22Rv1 (cell line): ENCODE data around the gene KANK3.
"Not testable (repeated sequence)": the region's sequence is repeated elsewhere in the genome, so short reads cannot be mapped to it uniquely, and the experiment has no call there.

Experiments
- H3K27ac ChIP-seq: fragments of 450-650 bp; 2 replicates; pipeline ENCODE4 v1.5.1; 2017
- CTCF ChIP-seq: fragments of 450-650 bp; IDR thresholded peaks from 2 replicates; pipeline ENCODE4 v1.5.1; 2017; ENCODE audit warnings: mild to moderate bottlenecking
- ZFX ChIP-seq: fragments of 450-650 bp; IDR thresholded peaks from 2 replicates; pipeline ENCODE4 v1.6.1; 2017; ENCODE audit warnings: antibody characterized with exemption, borderline replicate concordance

The KANK3 gene

GRCh38 chr19:8387688-8388611 lies 44.9 kb upstream of the KANK3 start:
- TF ChIP-seq ZFX (no peak), CTCF (no peak)
- peak overlapping the region; percentile 99 for H3K27ac ChIP-seq

DNA sequence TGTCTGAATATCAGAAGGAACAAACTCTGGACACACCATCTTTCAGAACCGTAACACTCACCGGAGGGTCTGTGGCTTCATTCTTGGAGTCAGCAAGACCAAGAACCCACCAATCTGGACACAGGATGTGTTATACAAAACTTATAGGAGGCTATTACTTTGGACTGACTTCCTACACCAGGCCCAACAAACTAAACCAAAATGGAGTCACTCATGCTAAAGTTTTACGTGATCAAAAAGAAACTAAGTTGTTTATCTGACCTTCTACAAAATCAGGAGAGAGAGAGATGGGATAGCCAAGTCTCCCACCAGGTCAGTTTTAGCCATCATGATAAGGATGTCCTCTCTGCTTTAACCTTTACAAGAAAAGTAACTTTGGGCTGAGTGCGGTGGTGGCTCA lies 43.9 kb upstream of the KANK3 start:
- H3K27ac ChIP-seq: peak overlapping the region; percentile 99
- no peak for TF ChIP-seq CTCF
- TF ChIP-seq ZFX: no peak

- peak overlapping the region; percentile 99 for H3K27ac ChIP-seq
Observed at GRCh38 chr19:8386419-8386818, 43.4 kb upstream of the KANK3 start.

DNA sequence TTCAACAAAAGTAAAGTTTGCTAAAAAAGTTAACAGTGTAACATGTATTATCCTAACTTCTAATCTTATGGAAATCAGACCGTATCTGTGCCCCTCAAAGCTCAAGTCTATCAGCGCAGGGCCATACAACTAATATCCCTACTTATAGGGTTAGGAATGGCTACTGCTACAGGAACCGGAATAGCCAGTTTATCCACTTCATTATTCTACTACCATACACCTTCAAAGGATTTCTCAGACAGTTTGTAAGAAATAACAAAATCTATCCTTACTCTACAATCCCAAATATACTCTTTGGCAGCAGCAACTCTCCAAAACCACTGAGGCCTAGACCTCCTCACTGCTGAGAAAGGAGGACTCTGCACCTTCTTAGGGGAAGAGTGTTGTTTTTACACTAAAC lies 42.5 kb upstream of the KANK3 start:
- peak overlapping the region; percentile 99 for H3K27ac ChIP-seq

DNA sequence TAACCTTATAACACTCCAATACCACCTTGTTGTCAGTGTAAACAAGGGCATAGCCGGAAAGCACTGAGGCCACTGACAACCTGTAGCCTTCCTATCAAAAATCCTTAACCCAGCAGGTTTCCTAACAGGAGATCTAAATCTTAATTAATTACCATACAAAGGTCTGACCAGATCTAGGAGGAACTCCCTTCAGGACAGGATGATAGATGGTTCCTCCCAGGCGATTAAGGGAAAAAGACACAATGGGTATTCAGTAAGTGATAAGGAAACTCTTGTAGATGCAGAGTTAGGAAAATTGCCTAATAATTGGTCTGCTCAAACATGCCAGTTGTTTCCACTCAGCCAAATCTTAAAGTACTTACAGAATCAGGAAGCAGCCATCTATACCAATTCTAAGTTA lies 42.0 kb upstream of the KANK3 start:
- H3K27ac ChIP-seq: peak overlapping the region; percentile 99

DNA sequence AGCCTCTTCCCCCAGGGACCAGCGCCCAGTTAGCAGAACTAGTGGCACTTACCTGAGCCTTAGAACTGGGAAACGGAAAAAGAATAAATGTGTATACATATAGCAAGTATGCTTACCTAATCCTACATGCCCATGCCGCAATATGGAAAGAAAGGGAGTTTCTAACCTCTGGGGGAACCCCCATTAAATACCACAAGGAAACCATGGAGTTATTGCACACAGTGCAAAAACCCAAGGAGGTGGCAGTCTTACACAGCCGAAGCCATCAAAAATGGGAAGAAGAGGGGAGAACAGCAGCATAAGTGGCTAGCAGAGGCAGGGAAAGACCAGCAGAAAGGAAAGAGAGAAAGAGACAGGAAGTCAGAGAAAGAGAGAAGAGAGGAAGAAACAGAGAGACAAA lies 41.5 kb upstream of the KANK3 start:
- peak overlapping the region; percentile 99; the same call in 1 of the 2 replicates for H3K27ac ChIP-seq

- not testable (repeated sequence) for H3K27ac ChIP-seq
Observed at GRCh38 chr19:8379156-8379891, 36.3 kb upstream of the KANK3 start.

GRCh38 chr19:8377598-8377997 lies 34.5 kb upstream of the KANK3 start:
- TF ChIP-seq CTCF (no peak), ZFX (no peak)
- H3K27ac ChIP-seq: peak overlapping the region; percentile 96; the same call in 1 of the 2 replicates

DNA sequence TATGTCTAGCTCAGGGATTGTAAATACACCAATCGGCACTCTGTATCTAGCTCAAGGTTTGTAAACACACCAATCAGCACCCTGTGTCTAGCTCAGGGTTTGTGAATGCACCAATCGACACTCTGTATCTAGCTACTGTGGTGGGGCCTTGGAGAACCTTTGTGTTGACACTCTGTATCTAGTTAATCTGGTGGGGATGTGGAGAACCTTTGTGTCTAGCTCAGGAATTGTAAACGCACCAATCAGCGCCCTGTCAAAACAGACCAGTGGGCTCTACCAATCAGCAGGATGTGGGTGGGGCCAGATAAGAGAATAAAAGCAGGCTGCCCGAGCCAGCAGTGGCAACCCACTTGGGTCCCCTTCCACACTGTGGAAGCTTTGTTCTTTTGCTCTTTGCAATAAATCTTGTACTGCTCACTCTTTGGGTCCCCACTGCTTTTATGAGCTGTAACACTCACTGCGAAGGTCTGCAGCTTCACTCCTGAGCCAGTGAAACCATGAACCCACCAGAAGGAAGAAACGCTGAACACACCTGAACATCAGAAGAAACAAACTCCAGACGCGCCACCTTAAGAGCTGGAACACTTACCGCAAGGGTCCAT lies 33.4 kb upstream of the KANK3 start:
- H3K27ac ChIP-seq: peak overlapping the region; percentile 96

DNA sequence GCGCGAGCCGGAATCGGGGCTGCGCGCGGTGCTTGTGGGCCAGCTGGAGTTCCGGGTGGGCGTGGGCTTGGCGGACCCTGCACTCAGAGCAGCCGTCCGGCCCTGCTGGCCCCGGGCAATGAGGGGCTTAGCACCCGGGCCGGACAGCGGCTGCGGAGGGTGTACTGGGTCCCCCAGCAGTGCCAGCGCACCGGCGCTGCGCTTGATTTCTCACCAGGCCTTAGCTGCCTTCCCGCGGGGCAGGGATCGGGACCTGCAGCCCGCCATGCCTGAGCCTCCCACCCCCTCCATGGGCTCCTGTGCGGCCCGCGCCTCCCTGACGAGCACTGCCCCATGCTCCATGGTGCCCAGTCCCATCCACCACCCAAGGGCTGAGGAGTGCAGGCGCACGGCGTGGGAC lies 32.7 kb upstream of the KANK3 start:
- H3K27ac ChIP-seq: peak overlapping the region; percentile 96
